Measurements from ENCODE around the gene UGGT1.

UGGT1 gene

GRCh38 chr2:128237911-128238697 is 147.1 kb downstream of the UGGT1 start:
- FAIRE-seq: no peak
- DNase-seq (ENCODE audit: insufficient read length, low spot score): no peak
- TF ChIP-seq CTCF (IDR thresholded peaks at IDR 0.05; ENCODE audit: insufficient read depth, missing control alignments): no peak

GRCh38 chr2:128241896-128242295 is 150.9 kb downstream of the UGGT1 start:
- DNase-seq (ENCODE audit: insufficient read length, low spot score) (no peak), FAIRE-seq (no peak)
- TF ChIP-seq CTCF (IDR thresholded peaks at IDR 0.05; ENCODE audit: insufficient read depth, missing control alignments): no peak
